K562 (cell line): ENCODE measurements around the gene CHAF1A. TPM values are rescaled to one million over a fixed set of nuclear protein-coding genes. Genes with fewer than 3 reads are reported as not detected.

Experiments used
- ATAC-seq: fragments of 200-7000 bp; cut with Tn5 transposase; 3 replicates; pipeline ENCODE4 v1.9.1; 2020; ENCODE audit warnings: moderate library complexity
- BruUV-seq: library from RNA; stranded (reverse); fragments of 400-500 nt; replicated peaks from 2 replicates; lab custom pipeline; 2021; lab: Mats Ljungman, UMichigan
- CTCF ChIA-PET: fragments of 300-600 bp; formaldehyde crosslinking; extraction: SDS; loops from one replicate; lab custom pipeline; 2021; ENCODE audit warnings: low intra/inter-chr PET ratio; lab: Yijun Ruan, JAX
- POLR2A ChIA-PET: fragments of 300-600, 350-650 bp; sonication (Branson Sonifier 250); formaldehyde crosslinking; extraction: SDS; loops from one replicate; lab custom pipeline; 2021; ENCODE audit warnings: antibody characterized with exemption, inconsistent platforms; lab: Yijun Ruan, JAX
- DNase-seq, 4 experiments: peaks; one replicate each; pipeline versions ENCODE4 v3.0.0 to v3.0.0-alpha.2; 2011 to 2018; ENCODE audit warnings: low spot score in 3 of 4, mixed read lengths in 3 of 4; ENCODE audit errors: extremely low read depth in 1 of 4
- FAIRE-seq: peaks from 2 replicates; lab custom pipeline; 2011; peaks lifted over from hg19 to GRCh38; lab: Jason Lieb, UNC
- H2AFZ ChIP-seq: 2 replicates; pipeline ENCODE4 v1.6.0; 2011; ENCODE audit warnings: low read depth, low read length, control low read depth, inconsistent platforms
- H3K27ac ChIP-seq: fragments of 200-600 bp; 3 replicates; pipeline ENCODE4 v1.8.0; 2011; ENCODE audit warnings: low read depth, mild to moderate bottlenecking, control low read depth, inconsistent platforms, low read length, moderate library complexity, mixed read lengths; ENCODE audit errors: extremely low read depth
- H3K27me3 ChIP-seq, 2 experiments: fragments of 300-600 bp in 1 of 2; 2 replicates in 1 of 2; 3 replicates in 1 of 2; pipeline versions ENCODE4 v1.6.0 to v1.8.0; 2011; ENCODE audit warnings: inconsistent platforms in 2 of 2, low read length in 2 of 2, mild to moderate bottlenecking in 1 of 2, mixed read lengths in 1 of 2, moderate library complexity in 1 of 2; ENCODE audit not compliant: control insufficient read depth in 2 of 2, insufficient read depth in 2 of 2
- H3K36me3 ChIP-seq: fragments of 300-600 bp; 3 replicates; pipeline ENCODE4 v1.8.0; 2011; ENCODE audit warnings: mild to moderate bottlenecking, low read length, inconsistent platforms; ENCODE audit not compliant: control insufficient read depth, insufficient read depth
- H3K4me1 ChIP-seq, 2 experiments: fragments of 200-600 bp in 1 of 2; replicated peaks in 1 of 2; 2 replicates in 1 of 2; 3 replicates in 1 of 2; pipeline versions ENCODE4 v1.5.1 to v1.8.0; 2011; ENCODE audit warnings: inconsistent platforms in 2 of 2, low read length in 2 of 2, mild to moderate bottlenecking in 1 of 2, mixed read lengths in 1 of 2, moderate library complexity in 1 of 2; ENCODE audit not compliant: control insufficient read depth in 2 of 2, insufficient read depth in 2 of 2
- H3K4me2 ChIP-seq: 2 replicates; pipeline ENCODE4 v1.6.1; 2011; ENCODE audit warnings: low read length, control low read depth, inconsistent platforms, mixed read lengths; ENCODE audit not compliant: insufficient read depth
- H3K4me3 ChIP-seq: fragments of 200-600 bp; sonication (generic), shearing (Covaris generic); 2 replicates; pipeline ENCODE4 v1.5.1; 2016; ENCODE audit warnings: control low read depth, inconsistent platforms
- H3K79me2 ChIP-seq: fragments of 200-600 bp; 3 replicates; pipeline ENCODE4 v1.8.0; 2011; ENCODE audit warnings: low read length, inconsistent platforms; ENCODE audit not compliant: control insufficient read depth, insufficient read depth
- H3K9ac ChIP-seq, 2 experiments: 2 replicates each; pipeline versions ENCODE4 v1.6.0 to v1.6.1; 2011; ENCODE audit warnings: low read depth in 2 of 2, low read length in 2 of 2, control low read depth in 1 of 2, inconsistent platforms in 1 of 2, mild to moderate bottlenecking in 1 of 2, mixed read lengths in 1 of 2; ENCODE audit not compliant: insufficient read depth in 1 of 2
- H3K9me1 ChIP-seq: one replicate; pipeline ENCODE4 v1.6.0; 2011; ENCODE audit warnings: inconsistent platforms, mild to moderate bottlenecking, low read length, moderate library complexity; ENCODE audit not compliant: control insufficient read depth, insufficient read depth
- H3K9me3 ChIP-seq: replicated peaks from 2 replicates; pipeline ENCODE4 v1.5.1; 2011; ENCODE audit warnings: low read depth, low read length, inconsistent platforms; ENCODE audit not compliant: control insufficient read depth, insufficient read depth
- H4K20me1 ChIP-seq: replicated peaks from 2 replicates; pipeline ENCODE4 v1.6.1; 2011; ENCODE audit warnings: low read length, inconsistent platforms, mixed read lengths; ENCODE audit not compliant: control insufficient read depth, insufficient read depth
- ASH1L ChIP-seq: fragments of 450-650 bp; IDR thresholded peaks from 2 replicates; pipeline ENCODE4 v1.6.1; 2018; ENCODE audit warnings: borderline replicate concordance, mild to moderate bottlenecking, low read depth; ENCODE audit not compliant: partially characterized antibody
- CREBBP ChIP-seq: IDR thresholded peaks from one replicate; pipeline ENCODE4 v1.6.1; 2012; ENCODE audit warnings: low read depth, mild to moderate bottlenecking, control low read depth, inconsistent platforms, low read length
- FOSL1 ChIP-seq: fragments of 200-800 bp; sonication (Bioruptor generic); conservative IDR thresholded peaks from 2 replicates; pipeline ENCODE4 v1.6.1; 2016; ENCODE audit warnings: missing genetic modification characterization, missing compliant biosample characterization
- HMGN3 ChIP-seq: IDR thresholded peaks from 2 replicates; pipeline ENCODE4 v1.6.1; 2011; ENCODE audit warnings: borderline replicate concordance, low read depth, mild to moderate bottlenecking, mixed read lengths, low read length; ENCODE audit not compliant: insufficient read length; ENCODE audit errors: extremely low read depth
- KLF10 ChIP-seq: fragments of 250-450 bp; sonication (Bioruptor Pico); IDR thresholded peaks from 2 replicates; pipeline ENCODE4 v1.6.1; 2021; ENCODE audit warnings: matching md5 sums
- MCM2 ChIP-seq: fragments of 450-650 bp; IDR thresholded peaks from 2 replicates; pipeline ENCODE4 v1.6.1; 2017; ENCODE audit warnings: low read depth, mild to moderate bottlenecking
- PHB2 ChIP-seq: fragments of 450-650 bp; IDR thresholded peaks from 2 replicates; pipeline ENCODE4 v1.6.1; 2017; ENCODE audit warnings: low read depth
- PHF20 ChIP-seq: fragments of 450-650 bp; IDR thresholded peaks from 2 replicates; pipeline ENCODE4 v1.6.1; 2018; ENCODE audit not compliant: partially characterized antibody
- TSC22D4 ChIP-seq: fragments of 450-650 bp; IDR thresholded peaks from 2 replicates; pipeline ENCODE4 v1.6.1; 2016; ENCODE audit warnings: missing genetic modification characterization, missing biosample characterization, control low read depth
- ZNF224 ChIP-seq: sonication (generic); formaldehyde crosslinking; IDR thresholded peaks from 2 replicates; pipeline ENCODE4 v1.8.0; 2022; ENCODE audit warnings: mild to moderate bottlenecking, missing genetic modification reagents
- WGBS: fragments of 100-300 bp; shearing (Covaris generic); methylation state at CpG from one replicate; pipeline ENCODE4 v1.1.6; 2016; ENCODE audit warnings: low coverage, mixed read lengths; ENCODE audit not compliant: insufficient coverage; ENCODE audit errors: missing lambda C conversion rate; 5-methylcytosine and 5-hydroxymethylcytosine counted together
- in situ Hi-C: fragments of 300-500 bp; cut with MboI; formaldehyde crosslinking; loops from 4 replicates; pipeline ENCODE4 v1.15.0; 2018; ENCODE audit warnings: inconsistent platforms, mixed read lengths
- intact Hi-C: fragments of 100-400 bp; cut with micrococcal nuclease; formaldehyde crosslinking; loops from 2 replicates; pipeline ENCODE4 v1.14.2; 2022
- polyA plus RNA-seq, 8 experiments: library from polyadenylated mRNA; depleted of rRNA in 4 of 8; stranded (reverse) in 5 of 8; unstranded in 3 of 8; fragments of >200 nt; fragmentation: Nextera tagmentation in 2 of 8; fragmentation: Illumina TruSeq in 1 of 8; extraction: Ambion mirVana in 2 of 8; extraction: Trizol in 1 of 8; gene quantifications; 2 replicates each; pipeline versions ENCODE4 v1.2.1 to v1.2.3, GENCODE V29; 2011 to 2014; ENCODE audit warnings: inconsistent platforms in 1 of 8, missing spikeins in 1 of 8
- total RNA-seq, 7 experiments: library from RNA; depleted of rRNA in 6 of 7; stranded (reverse); fragments of >200 nt in 6 of 7; fragmentation: Illumina TruSeq in 2 of 7; extraction: Trizol in 2 of 7; gene quantifications; 2 replicates each; pipeline versions ENCODE4 v1.2.1 to v1.2.3, GENCODE V29; 2011 to 2021; ENCODE audit warnings: low replicate concordance in 1 of 7
- TF ChIP-seq, protein P1 (sequence below), 3 experiments: IDR thresholded peaks in 2 of 3; conservative IDR thresholded peaks in 1 of 3; 2 replicates each; pipeline ENCODE4 v1.5.1; 2011 to 2012; ENCODE audit warnings: low read length in 3 of 3, mild to moderate bottlenecking in 3 of 3, control low read depth in 2 of 3, improper control_type of control experiment in 1 of 3, inconsistent platforms in 1 of 3, low read depth in 1 of 3, mixed read lengths in 1 of 3, moderate library complexity in 1 of 3; ENCODE audit not compliant: insufficient read depth in 2 of 3
- TF ChIP-seq, protein P2 (sequence below): sonication (generic); formaldehyde crosslinking; IDR thresholded peaks from 2 replicates; pipeline ENCODE4 v1.8.1; 2023; ENCODE audit warnings: mild to moderate bottlenecking, missing genetic modification reagents
- TF ChIP-seq, protein P3 (sequence below): fragments of 250-450 bp; sonication (Bioruptor Pico); IDR thresholded peaks from 2 replicates; pipeline ENCODE4 v1.5.0; 2020; ENCODE audit warnings: mild to moderate bottlenecking, borderline replicate concordance

CHAF1A gene
- total and polyA plus RNA-seq, 9 of the 15 experiments (the other 6 are each of a cell fraction or from before 2014, with no cell fraction given), result 1.6 to 86.9 (median 45.2) TPM

DNA sequence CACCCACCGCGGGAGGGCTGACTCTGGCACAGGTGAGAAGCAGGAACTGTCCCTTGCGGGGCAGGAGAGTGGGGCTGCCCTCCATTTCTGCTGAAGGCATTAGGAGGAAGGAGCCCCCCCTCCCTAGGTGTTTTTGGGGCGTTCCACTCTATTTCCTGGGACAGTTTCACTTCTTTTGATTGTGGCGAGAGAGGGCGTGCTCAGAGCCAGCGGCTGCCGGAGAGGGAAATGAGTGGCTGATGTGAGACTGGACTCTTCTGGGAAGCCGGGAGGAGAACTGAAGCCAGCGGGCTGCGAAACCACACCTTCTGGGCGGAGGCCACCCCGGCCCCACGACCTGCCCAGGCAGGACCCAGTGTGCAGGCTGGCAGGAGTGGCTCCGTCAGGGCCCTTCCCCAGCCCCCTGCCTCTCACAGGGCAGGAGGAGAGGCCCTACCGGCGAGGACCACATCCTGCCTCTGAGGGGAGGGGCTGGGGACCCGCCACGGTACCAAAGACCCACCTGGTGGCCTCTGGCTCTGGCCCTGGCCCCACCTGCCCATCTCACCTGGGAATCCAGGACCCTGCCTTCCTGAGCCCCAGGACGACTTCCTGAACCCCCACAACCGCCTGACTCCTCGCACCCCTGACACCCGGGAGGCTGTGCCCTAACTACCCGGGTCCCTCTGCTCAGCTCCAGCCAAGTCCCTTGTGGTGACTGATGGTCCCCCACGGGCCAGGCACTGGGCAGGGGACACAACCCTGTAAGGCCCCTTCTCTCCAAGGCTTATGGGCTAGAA lies 33.1 kb upstream of the CHAF1A start (continued):
- TF ChIP-seq PHB2 (no peak), ASH1L (no peak), FOSL1 (tag) (no peak), CREBBP (no peak)
- TF ChIP-seq, all 486 proteins: peak for 9

DNA sequence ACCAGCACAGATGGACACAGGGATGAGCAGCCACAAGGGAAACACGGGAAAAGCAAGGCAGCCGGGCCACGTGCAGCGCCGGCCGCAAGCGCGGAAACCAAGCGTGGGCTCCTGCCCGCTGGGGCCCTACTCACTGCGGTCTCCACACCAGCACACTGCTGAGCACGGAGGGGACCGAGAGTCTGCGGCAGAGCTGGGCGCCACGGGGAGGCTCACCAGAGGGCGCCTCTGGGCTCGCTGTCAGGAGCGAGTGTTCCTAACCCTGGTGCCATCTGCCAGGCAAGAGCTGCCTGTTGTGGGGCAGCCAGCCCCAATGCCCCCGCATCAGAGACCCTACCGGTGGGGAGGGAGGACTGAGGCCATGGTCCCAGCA lies 32.6 kb upstream of the CHAF1A start:
- in situ Hi-C loops (no loop called here), intact Hi-C loops (no loop called here)
- WGBS, result 63% methylated on average over 15 of the region's 21 CpGs
- POLR2A ChIA-PET, result interaction anchor here (0.7 kb wide), 1 partner anchor 22 kb away, joined by 3 read pairs; no protein-coding TSS in a partner anchor
- H2AFZ ChIP-seq, result no peak overlapping the region
- H4K20me1 ChIP-seq, result no peaks in the 10 kb centered on the region; the same call in 1 of the 2 replicates
- H3K4me3 ChIP-seq, result no peak overlapping the region
- H3K36me3 ChIP-seq, result peaks cover 72% of the 10 kb centered on the region; the same call in 2 of the 3 replicates
- H3K27me3 ChIP-seq, result no peaks in the 10 kb centered on the region
- peaks cover 53 to 92% of the 10 kb centered on the region in 2 experiments for H3K4me1 ChIP-seq
- DNase-seq (peak in 1 of 4 experiments; percentile 34), FAIRE-seq (no peak), ATAC-seq (peak; percentile 15; the same call in 1 of the 3 replicates)
- BruUV-seq, result no TSS peak
- H3K9me3 ChIP-seq, result no peaks in the 10 kb centered on the region
- H3K9me1 ChIP-seq, result no peaks in the 10 kb centered on the region
- peak overlapping the region; percentile 49 for H3K4me2 ChIP-seq
- peaks cover 80% of the 10 kb centered on the region for H3K79me2 ChIP-seq
- H3K9ac ChIP-seq, result peak overlapping the region; percentile 47 to 89; a peak in 3 of 4 replicates
- H3K27ac ChIP-seq, result peak overlapping the region; percentile 67; the same call in 2 of the 3 replicates
- CTCF ChIA-PET, result no interaction called here
- no peak for TF ChIP-seq MCM2
- TF ChIP-seq, protein P1, sequence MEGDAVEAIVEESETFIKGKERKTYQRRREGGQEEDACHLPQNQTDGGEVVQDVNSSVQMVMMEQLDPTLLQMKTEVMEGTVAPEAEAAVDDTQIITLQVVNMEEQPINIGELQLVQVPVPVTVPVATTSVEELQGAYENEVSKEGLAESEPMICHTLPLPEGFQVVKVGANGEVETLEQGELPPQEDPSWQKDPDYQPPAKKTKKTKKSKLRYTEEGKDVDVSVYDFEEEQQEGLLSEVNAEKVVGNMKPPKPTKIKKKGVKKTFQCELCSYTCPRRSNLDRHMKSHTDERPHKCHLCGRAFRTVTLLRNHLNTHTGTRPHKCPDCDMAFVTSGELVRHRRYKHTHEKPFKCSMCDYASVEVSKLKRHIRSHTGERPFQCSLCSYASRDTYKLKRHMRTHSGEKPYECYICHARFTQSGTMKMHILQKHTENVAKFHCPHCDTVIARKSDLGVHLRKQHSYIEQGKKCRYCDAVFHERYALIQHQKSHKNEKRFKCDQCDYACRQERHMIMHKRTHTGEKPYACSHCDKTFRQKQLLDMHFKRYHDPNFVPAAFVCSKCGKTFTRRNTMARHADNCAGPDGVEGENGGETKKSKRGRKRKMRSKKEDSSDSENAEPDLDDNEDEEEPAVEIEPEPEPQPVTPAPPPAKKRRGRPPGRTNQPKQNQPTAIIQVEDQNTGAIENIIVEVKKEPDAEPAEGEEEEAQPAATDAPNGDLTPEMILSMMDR (IDR thresholded peaks at IDR 0.05 in 2 of 3, conservative IDR thresholded peaks at IDR 0.05 in 1 of 3; ENCODE audit: insufficient read depth in 2 of 3, low read depth in 1 of 3, low read length in 3 of 3), result peak; percentile 34 to 50 (median 48); a peak in 5 of 6 replicates
- TF ChIP-seq, protein P2, sequence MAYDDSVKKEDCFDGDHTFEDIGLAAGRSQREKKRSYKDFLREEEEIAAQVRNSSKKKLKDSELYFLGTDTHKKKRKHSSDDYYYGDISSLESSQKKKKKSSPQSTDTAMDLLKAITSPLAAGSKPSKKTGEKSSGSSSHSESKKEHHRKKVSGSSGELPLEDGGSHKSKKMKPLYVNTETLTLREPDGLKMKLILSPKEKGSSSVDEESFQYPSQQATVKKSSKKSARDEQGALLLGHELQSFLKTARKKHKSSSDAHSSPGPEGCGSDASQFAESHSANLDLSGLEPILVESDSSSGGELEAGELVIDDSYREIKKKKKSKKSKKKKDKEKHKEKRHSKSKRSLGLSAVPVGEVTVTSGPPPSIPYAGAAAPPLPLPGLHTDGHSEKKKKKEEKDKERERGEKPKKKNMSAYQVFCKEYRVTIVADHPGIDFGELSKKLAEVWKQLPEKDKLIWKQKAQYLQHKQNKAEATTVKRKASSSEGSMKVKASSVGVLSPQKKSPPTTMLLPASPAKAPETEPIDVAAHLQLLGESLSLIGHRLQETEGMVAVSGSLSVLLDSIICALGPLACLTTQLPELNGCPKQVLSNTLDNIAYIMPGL, result no peak
- no peak for TF ChIP-seq ZNF224 (CRISPR knock-in tag)
- no peak for TF ChIP-seq KLF10 (CRISPR knock-in tag)
- TF ChIP-seq, protein P3, sequence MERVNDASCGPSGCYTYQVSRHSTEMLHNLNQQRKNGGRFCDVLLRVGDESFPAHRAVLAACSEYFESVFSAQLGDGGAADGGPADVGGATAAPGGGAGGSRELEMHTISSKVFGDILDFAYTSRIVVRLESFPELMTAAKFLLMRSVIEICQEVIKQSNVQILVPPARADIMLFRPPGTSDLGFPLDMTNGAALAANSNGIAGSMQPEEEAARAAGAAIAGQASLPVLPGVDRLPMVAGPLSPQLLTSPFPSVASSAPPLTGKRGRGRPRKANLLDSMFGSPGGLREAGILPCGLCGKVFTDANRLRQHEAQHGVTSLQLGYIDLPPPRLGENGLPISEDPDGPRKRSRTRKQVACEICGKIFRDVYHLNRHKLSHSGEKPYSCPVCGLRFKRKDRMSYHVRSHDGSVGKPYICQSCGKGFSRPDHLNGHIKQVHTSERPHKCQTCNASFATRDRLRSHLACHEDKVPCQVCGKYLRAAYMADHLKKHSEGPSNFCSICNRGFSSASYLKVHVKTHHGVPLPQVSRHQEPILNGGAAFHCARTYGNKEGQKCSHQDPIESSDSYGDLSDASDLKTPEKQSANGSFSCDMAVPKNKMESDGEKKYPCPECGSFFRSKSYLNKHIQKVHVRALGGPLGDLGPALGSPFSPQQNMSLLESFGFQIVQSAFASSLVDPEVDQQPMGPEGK (CRISPR knock-in tag), result no peak
- TF ChIP-seq TSC22D4 (tag), result no peak
- TF ChIP-seq PHF20, result no peak
- TF ChIP-seq HMGN3, result peak; percentile 32
